ENCODE measurements around the gene SIGLEC5.

Gene SIGLEC5

GRCh38 chr19:51607077-51607476 lies 23.1 kb downstream of the SIGLEC5 start:
- TF ChIP-seq CTCF (IDR thresholded peaks at IDR 0.05), result no peak

- TF ChIP-seq CTCF (IDR thresholded peaks at IDR 0.05), result no peak
Observed at GRCh38 chr19:51602189-51602854, 27.9 kb downstream of the SIGLEC5 start.

GRCh38 chr19:51600940-51601580 lies 29.1 kb downstream of the SIGLEC5 start:
- TF ChIP-seq CTCF (IDR thresholded peaks at IDR 0.05), result no peak

GRCh38 chr19:51599084-51599483 lies 31.1 kb downstream of the SIGLEC5 start:
- TF ChIP-seq CTCF (IDR thresholded peaks at IDR 0.05), result no peak

- TF ChIP-seq CTCF (IDR thresholded peaks at IDR 0.05), result no peak
Observed at GRCh38 chr19:51598159-51598915, 31.9 kb downstream of the SIGLEC5 start.

GRCh38 chr19:51595190-51596175 lies 34.7 kb downstream of the SIGLEC5 start:
- no peak for TF ChIP-seq CTCF (IDR thresholded peaks at IDR 0.05)

GRCh38 chr19:51594774-51595109 lies 35.5 kb downstream of the SIGLEC5 start:
- no peak for TF ChIP-seq CTCF (IDR thresholded peaks at IDR 0.05)

All from LNCAP (cell line).